Uterus (tissue), 4 donors: ENCODE measurements around the gene OR2H1. TPM values are rescaled to one million over a fixed set of nuclear protein-coding genes. Genes with fewer than 3 reads are reported as not detected.

Source experiments
- DNase-seq, 2 donors: peaks; one replicate each; pipeline ENCODE4 v3.0.0-alpha.2; 2019 to 2020
- H3K27ac ChIP-seq, 2 donors: fragments of 200-600 bp; sonication (generic); 1 replicate in 1 of 2; 2 replicates in 1 of 2; pipeline ENCODE4 v1.5.1; 2016 to 2018
- H3K27me3 ChIP-seq, 2 donors: fragments of 200-600 bp; sonication (generic); one replicate each; pipeline ENCODE4 v1.5.1; 2018 to 2019; ENCODE audit warnings: control low read depth in 1 of 2
- H3K36me3 ChIP-seq, 2 donors: fragments of 200-600 bp; sonication (generic); one replicate each; pipeline ENCODE4 v1.5.1; 2019; ENCODE audit warnings: control low read depth in 1 of 2
- H3K4me1 ChIP-seq, 2 donors: fragments of 200-600 bp; sonication (generic); one replicate each; pipeline ENCODE4 v1.5.1; 2018 to 2019; ENCODE audit warnings: control low read depth in 1 of 2
- H3K4me3 ChIP-seq, 2 donors: fragments of 200-600 bp; sonication (generic); 1 replicate in 1 of 2; 2 replicates in 1 of 2; pipeline ENCODE4 v1.5.1; 2018 to 2019; ENCODE audit warnings: mild to moderate bottlenecking in 1 of 2
- H3K9me3 ChIP-seq, 2 donors: fragments of 200-600 bp; sonication (generic); one replicate each; pipeline ENCODE4 v1.5.1; 2019; ENCODE audit warnings: control low read depth in 1 of 2
- CTCF ChIP-seq, 4 experiments: fragments of 200-600 bp in 2 of 4; fragments of 450-650 bp in 2 of 4; sonication (generic) in 2 of 4; IDR thresholded peaks; one replicate each; pipeline ENCODE4 v1.5.1; 2016 to 2019; ENCODE audit warnings: antibody characterized with exemption in 4 of 4, mild to moderate bottlenecking in 2 of 4, moderate library complexity in 1 of 4
- POLR2A ChIP-seq, 2 donors: fragments of 450-650 bp; IDR thresholded peaks; one replicate each; pipeline ENCODE4 v1.6.1; 2016; ENCODE audit warnings: antibody characterized with exemption in 2 of 2, mild to moderate bottlenecking in 1 of 2, moderate library complexity in 1 of 2
- intact Hi-C: fragments of 100-400 bp; cut with DNase I; formaldehyde crosslinking; loops from one replicate; pipeline ENCODE4 v1.15.1; 2023; ENCODE audit warnings: low total_unique reads
- total RNA-seq, 4 donors: library from RNA; depleted of rRNA in 3 of 4; stranded (reverse); fragments of >200 nt in 3 of 4; gene quantifications; one replicate each; pipeline versions ENCODE4 v1.1.0 to v1.2.4, GENCODE V29; 2014 to 2023
- donor health status: DM: yes; HTN: yes; CAD: no.

The OR2H1 gene
- total RNA-seq, 4 donors from 2014 or later, result not detected

GRCh38 chr6:29447670-29448069, 9.3 kb upstream of the OR2H1 start:
- Histone ChIP-seq H3K9me3 (no peaks in the 10 kb centered on the region), H3K4me3 (no peak overlapping the region), H3K27ac (no peak overlapping the region), H3K36me3 (no peaks in the 10 kb centered on the region), H3K27me3 (no peaks in the 10 kb centered on the region), H3K4me1 (no peaks in the 10 kb centered on the region)
- TF ChIP-seq POLR2A (IDR thresholded peaks at IDR 0.05), result no peak
- TF ChIP-seq CTCF (IDR thresholded peaks at IDR 0.05), result no peak
- intact Hi-C loops, result no loop called here
- DNase-seq, result no peak

- H3K9me3 ChIP-seq, result no peaks in the 10 kb centered on the region
- no peaks in the 10 kb centered on the region for H3K4me1 ChIP-seq
- no peak for DNase-seq
- H3K27ac ChIP-seq, result no peak overlapping the region
- peaks cover 0 to 5% of the 10 kb centered on the region in 2 donors for H3K27me3 ChIP-seq
- no peak for TF ChIP-seq POLR2A (IDR thresholded peaks at IDR 0.05)
- no peak for TF ChIP-seq CTCF (IDR thresholded peaks at IDR 0.05)
- intact Hi-C loops, result no loop called here
- H3K4me3 ChIP-seq, result no peak overlapping the region
- H3K36me3 ChIP-seq, result no peaks in the 10 kb centered on the region
Measured at GRCh38 chr6:29451471-29452193, 5.3 kb upstream of the OR2H1 start.

- H3K36me3 ChIP-seq, result no peaks in the 10 kb centered on the region
- no peak for DNase-seq
- H3K4me1 ChIP-seq, result no peaks in the 10 kb centered on the region
- no peaks in the 10 kb centered on the region for H3K27me3 ChIP-seq
- H3K27ac ChIP-seq, result no peak overlapping the region
- no peak overlapping the region for H3K4me3 ChIP-seq
- TF ChIP-seq POLR2A (IDR thresholded peaks at IDR 0.05) (no peak), CTCF (IDR thresholded peaks at IDR 0.05) (no peak)
- intact Hi-C loops, result no loop called here
- no peaks in the 10 kb centered on the region for H3K9me3 ChIP-seq
Measured at GRCh38 chr6:29461021-29461814, 4.3 kb downstream of the OR2H1 start.

GRCh38 chr6:29462022-29462421, 5.1 kb downstream of the OR2H1 start:
- TF ChIP-seq POLR2A (IDR thresholded peaks at IDR 0.05) (no peak), CTCF (IDR thresholded peaks at IDR 0.05) (no peak)
- H3K4me3 ChIP-seq, result no peak overlapping the region
- no peak for DNase-seq
- H3K4me1 ChIP-seq, result no peaks in the 10 kb centered on the region
- no peaks in the 10 kb centered on the region for H3K9me3 ChIP-seq
- H3K27ac ChIP-seq, result no peak overlapping the region
- no peaks in the 10 kb centered on the region for H3K27me3 ChIP-seq
- H3K36me3 ChIP-seq, result no peaks in the 10 kb centered on the region
- intact Hi-C loops, result no loop called here

- intact Hi-C loops, result no loop called here
- TF ChIP-seq CTCF (IDR thresholded peaks at IDR 0.05) (no peak), POLR2A (IDR thresholded peaks at IDR 0.05) (no peak)
Measured at GRCh38 chr6:29465279-29465678, 8.3 kb downstream of the OR2H1 start.

More at GRCh38 chr6:29465279-29465678, 8.3 kb downstream of the OR2H1 start:
- Histone ChIP-seq H3K36me3 (no peaks in the 10 kb centered on the region), H3K27me3 (no peaks in the 10 kb centered on the region), H3K27ac (no peak overlapping the region), H3K4me3 (no peak overlapping the region), H3K9me3 (no peaks in the 10 kb centered on the region), H3K4me1 (no peaks in the 10 kb centered on the region)
- no peak for DNase-seq
